CD4-positive, alpha-beta T cell treated with Interleukin-21 for 1 hour (primary cell): ENCODE data around the gene ERC1.

Experiments
- DNase-seq: peaks from one replicate; pipeline ENCODE4 v3.0.0-alpha.2; 2020

ERC1 gene

DNA sequence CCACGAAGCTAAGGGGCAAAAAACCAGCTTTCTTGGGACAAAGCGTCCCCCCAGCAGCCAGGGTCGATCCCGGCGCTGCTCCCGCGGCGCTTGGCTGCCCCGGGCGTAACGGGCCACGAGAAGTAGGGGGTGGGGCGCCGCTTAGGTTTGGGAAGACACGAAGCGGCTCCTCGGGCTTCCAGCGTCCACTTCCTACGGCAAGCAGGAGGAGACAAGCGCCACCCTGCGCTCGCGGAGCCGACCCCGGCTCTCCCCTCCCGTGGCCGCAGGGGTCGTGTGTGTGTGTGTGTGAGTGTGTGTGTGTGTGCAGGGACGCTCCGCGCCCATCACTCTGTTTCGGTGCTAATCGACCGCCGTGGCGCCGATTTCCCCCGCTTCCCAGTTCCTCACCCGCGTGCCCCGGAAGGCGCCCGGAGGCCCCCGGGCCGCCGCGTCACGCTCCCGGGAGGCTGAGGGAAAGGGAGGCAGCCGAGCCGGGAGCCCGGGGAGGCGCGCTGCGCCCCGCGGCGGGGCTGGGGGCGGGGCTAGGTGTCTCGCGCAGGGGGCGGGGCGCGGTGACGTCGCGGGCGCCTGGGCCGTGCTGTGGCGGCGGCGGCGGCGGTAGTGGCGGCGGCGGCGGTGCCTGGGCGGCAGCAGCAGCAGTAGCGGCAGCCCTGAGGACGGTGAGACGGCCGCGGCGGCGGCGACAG, at the start of gene ERC1:
Gene ERC1, plus strand, starts transcription at position 563 of the 689 bp plus-strand sequence. CDS start 36,681 bp downstream, outside the sequence.
- peak; percentile 87 for DNase-seq

DNA sequence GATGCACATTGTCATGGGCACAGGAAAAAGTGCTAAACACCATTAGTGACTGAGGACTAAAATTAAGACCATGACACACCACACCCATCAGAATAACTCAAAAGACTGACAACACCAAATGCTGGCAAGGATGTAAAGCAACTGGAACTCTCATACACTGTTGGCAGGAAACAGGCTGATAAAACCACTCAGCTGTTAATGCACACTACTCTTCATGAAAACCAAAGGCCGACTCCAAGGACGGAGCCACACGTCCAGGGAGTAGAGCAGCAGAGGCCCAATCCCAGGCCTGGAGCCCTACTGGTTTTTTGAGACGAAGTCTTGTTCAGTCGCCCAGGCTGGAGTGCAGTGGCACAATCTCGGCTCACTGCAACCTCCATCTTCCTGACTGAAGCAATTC, 48.0 kb upstream of the ERC1 start:
- no peak for DNase-seq

- DNase-seq, result no peak
These were observed 46.8 kb upstream of the ERC1 start for GRCh38 chr12:944211-944610.

GRCh38 chr12:946212-946611, 44.8 kb upstream of the ERC1 start:
- DNase-seq, result no peak

- DNase-seq, result no peak
These were observed 44.4 kb upstream of the ERC1 start for GRCh38 chr12:946631-947030.

- DNase-seq, result no peak
These were observed 42.8 kb upstream of the ERC1 start for GRCh38 chr12:948238-948637.

- DNase-seq, result peak; percentile 97
These were observed 41.4 kb upstream of the ERC1 start, which contains the start of gene RAD52 for GRCh38 chr12:949453-950191. Gene RAD52, minus strand, starts transcription at chr12:949694. Its CDS starts 16,636 bp downstream, at chr12:933058.

- DNase-seq, result no peak
These were observed 39.8 kb upstream of the ERC1 start for GRCh38 chr12:951176-951575.

- DNase-seq, result no peak
These were observed 37.2 kb upstream of the ERC1 start for GRCh38 chr12:953776-954175.

- no peak for DNase-seq
These were observed 36.3 kb upstream of the ERC1 start for GRCh38 chr12:954741-955140.

DNA sequence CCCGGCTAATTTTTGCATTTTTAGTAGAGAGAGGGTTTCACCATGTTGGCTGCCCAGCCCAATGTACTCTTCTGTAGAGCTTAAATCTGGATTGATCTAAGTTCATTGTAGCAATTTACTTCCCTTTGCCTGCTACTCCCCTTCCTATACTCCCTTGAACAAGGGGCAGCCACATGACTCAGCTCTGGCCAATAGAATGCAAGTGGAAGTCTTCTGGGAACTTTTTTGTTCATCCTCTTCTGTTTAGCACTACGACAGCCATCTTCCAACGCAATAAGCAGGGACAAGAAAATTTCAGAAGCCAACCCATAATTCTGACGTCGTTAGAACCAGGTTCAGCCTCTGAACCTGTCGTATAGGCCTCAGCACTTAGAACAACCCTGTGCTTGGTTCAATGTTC, 35.1 kb upstream of the ERC1 start:
- no peak for DNase-seq

DNA sequence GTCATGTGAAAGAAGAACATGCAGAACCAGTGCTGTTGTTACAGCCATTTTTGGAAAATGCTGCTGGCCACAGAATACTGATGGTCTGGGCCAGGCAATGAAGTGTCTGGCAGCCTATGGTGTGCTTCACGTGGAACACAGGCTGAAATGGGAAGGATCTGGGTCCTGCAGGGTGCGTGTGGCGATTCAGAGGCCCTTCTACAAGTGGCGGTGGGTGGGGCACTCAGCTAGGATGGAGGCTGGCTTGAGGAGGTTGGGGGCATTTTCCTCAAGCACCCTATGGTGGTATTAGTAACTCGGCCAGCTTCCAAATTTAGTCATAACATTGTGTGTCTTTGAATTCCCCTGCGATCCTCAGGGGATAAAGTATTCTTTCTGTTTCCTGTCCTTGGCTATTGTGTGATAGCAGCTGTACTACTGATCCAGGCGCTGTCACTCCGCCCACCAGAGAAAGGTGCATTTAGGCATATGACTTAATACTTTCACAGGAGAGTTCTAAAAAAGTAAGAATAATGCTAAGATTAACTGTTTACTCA, 32.4 kb upstream of the ERC1 start:
- no peak for DNase-seq

- no peak for DNase-seq
These were observed 24.3 kb upstream of the ERC1 start for GRCh38 chr12:966724-967123.

DNA sequence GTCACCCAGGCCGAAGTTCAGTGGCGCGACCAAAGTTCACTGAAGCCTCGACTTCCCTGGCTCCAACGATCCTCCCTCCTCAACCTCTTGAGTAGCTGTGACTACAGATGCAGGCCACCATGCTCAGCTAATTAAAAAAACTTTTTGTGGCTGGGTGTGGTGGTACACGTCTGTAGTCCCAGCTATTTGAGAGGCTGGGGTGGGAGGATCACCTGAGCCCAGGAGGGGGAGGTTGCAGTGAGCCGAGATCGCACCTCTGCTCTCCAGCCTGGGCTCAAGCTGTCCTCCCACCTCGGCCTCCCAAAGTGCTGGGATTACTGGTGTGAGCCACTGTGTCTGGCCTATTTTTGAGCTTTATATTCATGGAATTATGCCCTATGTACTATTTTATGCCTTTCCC, 23.4 kb upstream of the ERC1 start:
- DNase-seq, result no peak

GRCh38 chr12:968545-968944, 22.5 kb upstream of the ERC1 start:
- DNase-seq, result no peak

DNA sequence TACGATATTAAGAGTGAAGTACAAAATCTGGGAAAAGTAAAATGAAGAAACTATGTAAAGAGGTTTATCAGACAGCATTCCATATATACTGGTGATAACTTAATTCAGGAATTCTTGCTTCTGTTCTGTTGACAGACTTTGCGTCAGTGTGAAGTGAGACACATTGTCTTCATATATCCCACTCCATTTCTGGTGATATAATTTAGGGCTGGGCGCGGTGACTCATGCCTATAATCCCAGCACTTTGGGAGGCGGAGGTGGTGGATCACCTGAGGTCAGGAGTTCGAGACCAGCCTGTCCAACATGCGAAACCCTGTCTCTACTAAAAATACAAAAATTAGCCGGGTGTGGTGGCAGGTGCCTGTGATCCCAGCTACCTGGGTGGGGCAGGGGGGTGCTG, 21.2 kb upstream of the ERC1 start:
- DNase-seq, result no peak

DNA sequence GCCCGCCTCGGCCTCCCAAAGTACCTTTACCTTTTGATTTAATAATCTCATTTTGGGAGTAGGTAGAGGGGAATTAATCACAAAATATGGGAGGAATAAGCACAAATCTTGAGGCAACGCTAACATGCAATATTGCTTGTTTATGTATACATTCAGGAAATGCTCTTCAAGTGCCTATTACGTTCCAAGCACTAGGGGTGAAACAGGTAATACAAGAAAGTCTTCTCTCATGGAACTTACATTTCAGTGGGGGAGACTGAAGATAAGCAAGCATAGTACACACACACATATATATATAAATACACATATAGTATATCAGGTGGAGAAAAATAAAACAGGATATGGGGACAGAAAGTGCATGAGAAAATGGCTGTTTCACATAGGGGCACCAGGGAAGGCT, 19.0 kb upstream of the ERC1 start:
- no peak for DNase-seq

DNA sequence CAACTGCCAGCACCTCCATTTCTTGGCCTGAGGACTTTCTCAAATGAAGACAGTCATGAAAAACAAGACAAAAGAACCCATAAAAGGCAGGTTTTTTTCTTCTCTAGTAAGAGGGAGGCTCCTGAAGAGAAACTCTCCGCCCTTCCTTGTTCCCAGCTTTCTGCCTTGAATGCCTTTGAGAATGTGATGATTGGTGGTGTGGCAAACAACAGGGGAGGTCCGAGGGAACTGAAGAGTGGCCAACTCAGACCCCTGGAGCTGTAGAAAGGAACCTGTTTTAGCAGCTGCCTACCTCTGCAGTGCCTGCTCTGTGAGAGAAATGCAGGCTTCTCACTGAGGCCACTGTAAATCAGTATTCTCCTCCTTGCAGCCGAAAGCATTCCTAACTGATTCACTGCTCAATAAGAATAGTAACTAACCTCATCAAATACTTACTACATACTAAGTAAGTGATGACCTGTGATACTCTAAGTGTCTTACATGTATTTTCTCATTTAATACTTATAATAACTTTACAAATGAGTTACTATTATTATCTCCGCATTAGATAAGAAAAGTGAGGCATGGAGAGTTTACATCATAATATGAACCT, 16.7 kb upstream of the ERC1 start:
- DNase-seq, result no peak

DNA sequence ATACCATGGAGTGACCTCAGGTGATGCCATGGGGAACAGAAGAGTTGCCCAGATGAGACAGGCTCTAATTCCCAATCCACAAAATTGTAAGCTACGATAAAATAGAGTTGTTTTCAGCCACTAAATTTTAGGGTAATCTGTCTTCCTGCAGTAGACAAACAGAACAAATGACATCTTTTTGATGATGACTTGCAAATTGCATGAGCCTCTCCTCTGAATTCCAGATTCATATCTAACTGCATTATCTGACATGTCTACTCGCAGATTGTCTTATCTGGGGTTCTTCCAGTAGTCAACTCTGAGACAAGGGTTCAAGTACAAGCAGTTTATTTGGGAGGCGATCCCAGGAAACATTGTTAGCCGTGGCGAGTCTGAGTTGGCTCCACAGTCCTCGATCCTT, 14.4 kb upstream of the ERC1 start:
- no peak for DNase-seq

DNA sequence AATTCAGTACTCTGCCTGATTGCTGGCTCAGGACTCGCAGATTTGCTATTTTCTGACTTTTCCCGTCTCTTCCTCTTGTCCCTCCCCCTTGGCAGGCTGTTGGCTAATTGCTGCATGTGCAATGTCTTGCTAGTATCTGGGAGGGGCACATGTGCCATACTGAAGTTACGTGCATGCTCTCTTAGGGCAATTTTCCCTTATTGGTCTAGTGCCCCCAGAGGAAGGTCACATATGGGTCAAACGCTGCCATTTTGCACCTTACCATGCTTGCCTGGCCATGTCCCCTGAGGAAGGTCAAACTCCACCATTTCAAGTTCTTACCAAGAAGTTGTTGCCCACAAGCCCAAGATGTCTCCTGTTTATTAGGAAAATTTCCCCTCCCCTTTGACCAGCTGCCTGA, 13.9 kb upstream of the ERC1 start:
- DNase-seq, result no peak

GRCh38 chr12:979349-979748, 11.7 kb upstream of the ERC1 start:
- DNase-seq, result no peak

GRCh38 chr12:981176-981828, 9.7 kb upstream of the ERC1 start:
- DNase-seq, result no peak

DNA sequence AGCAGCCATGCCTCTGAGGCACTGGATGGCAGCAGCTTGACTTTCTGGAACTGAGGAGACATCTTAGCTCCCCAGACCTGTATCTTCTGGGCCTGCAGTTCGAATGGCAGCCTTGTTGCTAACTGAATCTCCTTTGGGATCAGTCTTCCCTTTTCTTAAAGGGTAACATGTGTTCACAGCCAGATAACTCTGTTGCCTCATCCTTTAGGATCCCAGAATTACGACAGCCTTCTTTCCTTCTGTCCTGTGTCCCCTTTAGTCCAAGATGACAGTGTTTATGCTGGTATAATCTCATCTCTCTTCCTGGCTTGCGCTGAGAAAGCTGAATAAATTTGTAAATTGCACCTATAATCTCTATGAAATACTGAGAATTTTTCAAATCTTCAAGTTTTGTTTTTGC, 9.1 kb upstream of the ERC1 start:
- no peak for DNase-seq
